Astrocyte (in vitro differentiated cells and primary cell): ENCODE measurements around the gene THOC6. TPM values are rescaled to one million over a fixed set of nuclear protein-coding genes. Genes with fewer than 3 reads are reported as not detected.

Experiments
- DNase-seq: peaks from one replicate; pipeline ENCODE4 v3.0.0-alpha.2; 2010; ENCODE audit warnings: low read depth
- FAIRE-seq: peaks from 2 replicates; lab custom pipeline; 2011; peaks lifted over from hg19 to GRCh38; lab: Jason Lieb, UNC
- H2AFZ ChIP-seq: 2 replicates; pipeline ENCODE4 v1.6.0; 2012; ENCODE audit warnings: low read depth, low read length, inconsistent platforms
- H3K27ac ChIP-seq: 2 replicates; pipeline ENCODE4 v1.5.1; 2011; ENCODE audit warnings: low read depth, low read length, inconsistent platforms
- H3K27me3 ChIP-seq: 2 replicates; pipeline ENCODE4 v1.6.0; 2011; ENCODE audit warnings: low read length, inconsistent platforms; ENCODE audit not compliant: insufficient read depth
- H3K36me3 ChIP-seq: 2 replicates; pipeline ENCODE4 v1.5.1; 2011; ENCODE audit warnings: low read length, inconsistent platforms; ENCODE audit not compliant: insufficient read depth
- H3K4me1 ChIP-seq: 2 replicates; pipeline ENCODE4 v1.5.1; 2011; ENCODE audit warnings: low read length, inconsistent platforms; ENCODE audit not compliant: insufficient read depth
- H3K4me2 ChIP-seq: 2 replicates; pipeline ENCODE4 v1.6.0; 2012; ENCODE audit warnings: low read length, inconsistent platforms
- H3K4me3 ChIP-seq: 2 replicates; pipeline ENCODE4 v1.5.1; 2011; ENCODE audit warnings: low read depth, mild to moderate bottlenecking, low read length, inconsistent platforms; ENCODE audit not compliant: insufficient read depth
- H3K79me2 ChIP-seq: 2 replicates; pipeline ENCODE4 v1.6.0; 2012; ENCODE audit warnings: mild to moderate bottlenecking, low read length, inconsistent platforms; ENCODE audit not compliant: insufficient read depth
- H3K9ac ChIP-seq: 2 replicates; pipeline ENCODE4 v1.6.0; 2012; ENCODE audit warnings: mild to moderate bottlenecking, low read length, inconsistent platforms
- H3K9me3 ChIP-seq: 2 replicates; pipeline ENCODE4 v1.5.1; 2012; ENCODE audit warnings: low read depth, mild to moderate bottlenecking, low read length, inconsistent platforms; ENCODE audit not compliant: insufficient read depth
- H4K20me1 ChIP-seq: 2 replicates; pipeline ENCODE4 v1.6.0; 2012; ENCODE audit warnings: low read length, inconsistent platforms; ENCODE audit not compliant: insufficient read depth
- H3K27ac Mint-ChIP-seq: one replicate; pipeline ENCODE4 v1.8.0; 2021; ENCODE audit warnings: mild to moderate bottlenecking, mixed read lengths; ENCODE audit not compliant: unreplicated experiment
- H3K27me3 Mint-ChIP-seq: one replicate; pipeline ENCODE4 v1.8.0; 2021; ENCODE audit warnings: low read depth, mixed read lengths; ENCODE audit not compliant: unreplicated experiment
- H3K36me3 Mint-ChIP-seq: one replicate; pipeline ENCODE4 v1.8.0; 2021; ENCODE audit warnings: low read depth, mixed read lengths; ENCODE audit not compliant: unreplicated experiment
- H3K4me1 Mint-ChIP-seq: one replicate; pipeline ENCODE4 v1.8.0; 2021; ENCODE audit warnings: low read depth, mixed read lengths; ENCODE audit not compliant: unreplicated experiment
- H3K4me3 Mint-ChIP-seq: one replicate; pipeline ENCODE4 v1.8.0; 2021; ENCODE audit warnings: mild to moderate bottlenecking, moderate library complexity, mixed read lengths; ENCODE audit not compliant: unreplicated experiment
- H3K9me3 Mint-ChIP-seq: one replicate; pipeline ENCODE4 v1.8.0; 2021; ENCODE audit warnings: mild to moderate bottlenecking, mixed read lengths; ENCODE audit not compliant: unreplicated experiment
- CTCF ChIP-seq: IDR thresholded peaks from 2 replicates; pipeline ENCODE4 v1.5.1; 2011; ENCODE audit warnings: low read depth, mild to moderate bottlenecking, inconsistent platforms, low read length, moderate library complexity; ENCODE audit not compliant: insufficient read depth
- EZH2 ChIP-seq: IDR thresholded peaks from 2 replicates; pipeline ENCODE4 v1.6.1; 2012; ENCODE audit warnings: mild to moderate bottlenecking, low read length, inconsistent platforms; ENCODE audit not compliant: insufficient read depth
- total RNA-seq: library from RNA; stranded (reverse); gene quantifications from 2 replicates; pipeline ENCODE4 v1.2.1, GENCODE V29; 2021

The THOC6 gene
- total RNA-seq, 1 donor from 2014 or later: 22.3 TPM

- TF ChIP-seq EZH2 (no peak), CTCF (no peak)
- Histone ChIP-seq H3K4me3 (peak overlapping the region; percentile 94), H4K20me1 (peaks cover 12% of the 10 kb centered on the region), H3K27me3 (no peaks in the 10 kb centered on the region), H3K9me3 (no peaks in the 10 kb centered on the region), H2AFZ (no peak overlapping the region), H3K4me2 (peak overlapping the region; percentile 88), H3K79me2 (peaks cover 5% of the 10 kb centered on the region), H3K4me1 (peaks cover 29% of the 10 kb centered on the region), H3K27ac (peak overlapping the region; percentile 100), H3K9ac (peak overlapping the region; percentile 99), H3K36me3 (no peaks in the 10 kb centered on the region)
- H3K9me3 Mint-ChIP-seq: no peaks in the 10 kb centered on the region
- H3K4me3 Mint-ChIP-seq: peak overlapping the region; percentile 93
- H3K27me3 Mint-ChIP-seq: no peaks in the 10 kb centered on the region
- FAIRE-seq: no peak
- H3K4me1 Mint-ChIP-seq: peaks cover 14% of the 10 kb centered on the region
- DNase-seq: peak; percentile 75
- peaks cover 4% of the 10 kb centered on the region for H3K36me3 Mint-ChIP-seq
- H3K27ac Mint-ChIP-seq: peak overlapping the region; percentile 100
Observed at GRCh38 chr16:3020604-3021448, 3.0 kb upstream of the THOC6 start.

GRCh38 chr16:3021449-3022207, 2.2 kb upstream of the THOC6 start:
- Mint-ChIP-seq H3K27ac (peak overlapping the region; percentile 100), H3K9me3 (no peaks in the 10 kb centered on the region), H3K27me3 (no peaks in the 10 kb centered on the region), H3K36me3 (peaks cover 6% of the 10 kb centered on the region), H3K4me3 (peak overlapping the region; percentile 93), H3K4me1 (peaks cover 10% of the 10 kb centered on the region)
- no peak overlapping the region for H2AFZ ChIP-seq
- H3K4me2 ChIP-seq: peak overlapping the region; percentile 88
- H3K9ac ChIP-seq: peak overlapping the region; percentile 99
- no peak for TF ChIP-seq EZH2
- TF ChIP-seq CTCF: peak; percentile 7
- no peaks in the 10 kb centered on the region for H3K9me3 ChIP-seq
- peaks cover 19% of the 10 kb centered on the region for H4K20me1 ChIP-seq
- DNase-seq: peak; percentile 91
- peak overlapping the region; percentile 100 for H3K27ac ChIP-seq
- FAIRE-seq: no peak
- H3K36me3 ChIP-seq: no peaks in the 10 kb centered on the region
- H3K79me2 ChIP-seq: peaks cover 5% of the 10 kb centered on the region
- H3K4me1 ChIP-seq: peaks cover 29% of the 10 kb centered on the region
- H3K27me3 ChIP-seq: no peaks in the 10 kb centered on the region
- peak overlapping the region; percentile 94 for H3K4me3 ChIP-seq
